ENCODE data around the gene ZNF747.

The ZNF747 gene

GRCh38 chr16:30510376-30510938 is 24.2 kb downstream of the ZNF747 start:
- FAIRE-seq, result no peak

GRCh38 chr16:30509081-30509765 is 25.4 kb downstream of the ZNF747 start:
- FAIRE-seq, result no peak

- FAIRE-seq, result no peak
These were observed 31.0 kb downstream of the ZNF747 start for GRCh38 chr16:30503403-30504296.

GRCh38 chr16:30499284-30499683 is 35.4 kb downstream of the ZNF747 start:
- no peak for FAIRE-seq

- no peak for FAIRE-seq
These were observed 39.9 kb downstream of the ZNF747 start for GRCh38 chr16:30494709-30495108.

GRCh38 chr16:30493941-30494488 is 40.6 kb downstream of the ZNF747 start:
- FAIRE-seq, result no peak

GRCh38 chr16:30491744-30492308 is 42.8 kb downstream of the ZNF747 start:
- no peak for FAIRE-seq

GRCh38 chr16:30491229-30491628 is 43.4 kb downstream of the ZNF747 start:
- no peak for FAIRE-seq

GRCh38 chr16:30490210-30490609 is 44.4 kb downstream of the ZNF747 start:
- no peak for FAIRE-seq

- FAIRE-seq, result no peak
These were observed 45.7 kb downstream of the ZNF747 start for GRCh38 chr16:30488764-30489605.

- no peak for FAIRE-seq
These were observed 48.7 kb downstream of the ZNF747 start for GRCh38 chr16:30485818-30486436.

- FAIRE-seq, result no peak
These were observed 49.8 kb downstream of the ZNF747 start for GRCh38 chr16:30484887-30485286.

- FAIRE-seq, result no peak
These were observed 52.3 kb downstream of the ZNF747 start for GRCh38 chr16:30482366-30482765.

- no peak for FAIRE-seq
These were observed 53.3 kb downstream of the ZNF747 start for GRCh38 chr16:30481381-30481780.
